K562 (cell line): ENCODE data around the gene COLQ. TPM values are rescaled to one million over a fixed set of nuclear protein-coding genes. Genes with fewer than 3 reads are reported as not detected.
A peak's percentile ranks its signal among the peaks of the same experiment; 100 is the strongest.

Source experiments
- ATAC-seq: fragments of 200-7000 bp; cut with Tn5 transposase; 3 replicates; pipeline ENCODE4 v1.9.1; 2020; ENCODE audit warnings: moderate library complexity
- BruUV-seq: library from RNA; stranded (reverse); fragments of 400-500 nt; replicated peaks from 2 replicates; lab custom pipeline; 2021; lab: Mats Ljungman, UMichigan
- CTCF ChIA-PET: fragments of 300-600 bp; formaldehyde crosslinking; extraction: SDS; loops from one replicate; lab custom pipeline; 2021; ENCODE audit warnings: low intra/inter-chr PET ratio; lab: Yijun Ruan, JAX
- POLR2A ChIA-PET: fragments of 300-600, 350-650 bp; sonication (Branson Sonifier 250); formaldehyde crosslinking; extraction: SDS; loops from one replicate; lab custom pipeline; 2021; ENCODE audit warnings: antibody characterized with exemption, inconsistent platforms; lab: Yijun Ruan, JAX
- DNase-seq, 4 experiments: peaks; one replicate each; pipeline versions ENCODE4 v3.0.0 to v3.0.0-alpha.2; 2011 to 2018; ENCODE audit warnings: low spot score in 3 of 4, mixed read lengths in 3 of 4; ENCODE audit errors: extremely low read depth in 1 of 4
- FAIRE-seq: peaks from 2 replicates; lab custom pipeline; 2011; peaks lifted over from hg19 to GRCh38; lab: Jason Lieb, UNC
- H2AFZ ChIP-seq: 2 replicates; pipeline ENCODE4 v1.6.0; 2011; ENCODE audit warnings: low read depth, low read length, control low read depth, inconsistent platforms
- H3K27ac ChIP-seq: fragments of 200-600 bp; 3 replicates; pipeline ENCODE4 v1.8.0; 2011; ENCODE audit warnings: low read depth, mild to moderate bottlenecking, control low read depth, inconsistent platforms, low read length, moderate library complexity, mixed read lengths; ENCODE audit errors: extremely low read depth
- H3K27me3 ChIP-seq, 2 experiments: fragments of 300-600 bp in 1 of 2; 2 replicates in 1 of 2; 3 replicates in 1 of 2; pipeline versions ENCODE4 v1.6.0 to v1.8.0; 2011; ENCODE audit warnings: inconsistent platforms in 2 of 2, low read length in 2 of 2, mild to moderate bottlenecking in 1 of 2, mixed read lengths in 1 of 2, moderate library complexity in 1 of 2; ENCODE audit not compliant: control insufficient read depth in 2 of 2, insufficient read depth in 2 of 2
- H3K36me3 ChIP-seq: fragments of 300-600 bp; 3 replicates; pipeline ENCODE4 v1.8.0; 2011; ENCODE audit warnings: mild to moderate bottlenecking, low read length, inconsistent platforms; ENCODE audit not compliant: control insufficient read depth, insufficient read depth
- H3K4me1 ChIP-seq, 2 experiments: fragments of 200-600 bp in 1 of 2; replicated peaks in 1 of 2; 2 replicates in 1 of 2; 3 replicates in 1 of 2; pipeline versions ENCODE4 v1.5.1 to v1.8.0; 2011; ENCODE audit warnings: inconsistent platforms in 2 of 2, low read length in 2 of 2, mild to moderate bottlenecking in 1 of 2, mixed read lengths in 1 of 2, moderate library complexity in 1 of 2; ENCODE audit not compliant: control insufficient read depth in 2 of 2, insufficient read depth in 2 of 2
- H3K4me2 ChIP-seq: 2 replicates; pipeline ENCODE4 v1.6.1; 2011; ENCODE audit warnings: low read length, control low read depth, inconsistent platforms, mixed read lengths; ENCODE audit not compliant: insufficient read depth
- H3K4me3 ChIP-seq: fragments of 200-600 bp; sonication (generic), shearing (Covaris generic); 2 replicates; pipeline ENCODE4 v1.5.1; 2016; ENCODE audit warnings: control low read depth, inconsistent platforms
- H3K79me2 ChIP-seq: fragments of 200-600 bp; 3 replicates; pipeline ENCODE4 v1.8.0; 2011; ENCODE audit warnings: low read length, inconsistent platforms; ENCODE audit not compliant: control insufficient read depth, insufficient read depth
- H3K9ac ChIP-seq, 2 experiments: 2 replicates each; pipeline versions ENCODE4 v1.6.0 to v1.6.1; 2011; ENCODE audit warnings: low read depth in 2 of 2, low read length in 2 of 2, control low read depth in 1 of 2, inconsistent platforms in 1 of 2, mild to moderate bottlenecking in 1 of 2, mixed read lengths in 1 of 2; ENCODE audit not compliant: insufficient read depth in 1 of 2
- H3K9me1 ChIP-seq: one replicate; pipeline ENCODE4 v1.6.0; 2011; ENCODE audit warnings: inconsistent platforms, mild to moderate bottlenecking, low read length, moderate library complexity; ENCODE audit not compliant: control insufficient read depth, insufficient read depth
- H3K9me3 ChIP-seq: replicated peaks from 2 replicates; pipeline ENCODE4 v1.5.1; 2011; ENCODE audit warnings: low read depth, low read length, inconsistent platforms; ENCODE audit not compliant: control insufficient read depth, insufficient read depth
- H4K20me1 ChIP-seq: replicated peaks from 2 replicates; pipeline ENCODE4 v1.6.1; 2011; ENCODE audit warnings: low read length, inconsistent platforms, mixed read lengths; ENCODE audit not compliant: control insufficient read depth, insufficient read depth
- ATF3 ChIP-seq, 2 experiments: fragments of 450-650 bp in 1 of 2; sonication (generic) in 1 of 2; formaldehyde crosslinking in 1 of 2; IDR thresholded peaks in 1 of 2; conservative IDR thresholded peaks in 1 of 2; 2 replicates each; pipeline versions ENCODE4 v1.6.1 to v1.8.1; 2016 to 2023; ENCODE audit warnings: mild to moderate bottlenecking in 2 of 2, moderate library complexity in 2 of 2, inconsistent platforms in 1 of 2, missing genetic modification reagents in 1 of 2
- CBFA2T2 ChIP-seq: fragments of 450-650 bp; conservative IDR thresholded peaks from 2 replicates; pipeline ENCODE4 v1.6.1; 2017; ENCODE audit warnings: mild to moderate bottlenecking
- CBFA2T3 ChIP-seq: fragments of 450-650 bp; IDR thresholded peaks from 2 replicates; pipeline ENCODE4 v1.6.1; 2017
- CBX2 ChIP-seq: fragments of 200-600 bp; sonication (generic); IDR thresholded peaks from one replicate; pipeline ENCODE4 v1.6.1; 2012; ENCODE audit warnings: mild to moderate bottlenecking, low read length, inconsistent platforms; ENCODE audit not compliant: insufficient read depth, poor library complexity, severe bottlenecking
- CTBP1 ChIP-seq: fragments of 450-650 bp; IDR thresholded peaks from 2 replicates; pipeline ENCODE4 v1.6.1; 2016; ENCODE audit warnings: borderline replicate concordance
- FOSL1 ChIP-seq: fragments of 200-800 bp; sonication (Bioruptor generic); conservative IDR thresholded peaks from 2 replicates; pipeline ENCODE4 v1.6.1; 2016; ENCODE audit warnings: missing genetic modification characterization, missing compliant biosample characterization
- HOXB6 ChIP-seq: fragments of 250-450 bp; sonication (Bioruptor Pico); IDR thresholded peaks from 2 replicates; pipeline ENCODE4 v1.5.1; 2022; ENCODE audit warnings: mild to moderate bottlenecking, borderline replicate concordance
- JUND ChIP-seq, 2 experiments: IDR thresholded peaks; 2 replicates in 1 of 2; 3 replicates in 1 of 2; pipeline ENCODE4 v1.6.1; 2011; ENCODE audit warnings: borderline replicate concordance in 2 of 2, low read depth in 2 of 2, low read length in 2 of 2, improper control_type of control experiment in 1 of 2, missing biosample characterization in 1 of 2, missing genetic modification characterization in 1 of 2, missing genetic modification reagents in 1 of 2
- KDM1A ChIP-seq, 2 experiments: fragments of 450-650 bp; IDR thresholded peaks; 2 replicates each; pipeline ENCODE4 v1.6.1; 2016; ENCODE audit warnings: mild to moderate bottlenecking in 2 of 2
- PHF21A ChIP-seq: fragments of 450-650 bp; IDR thresholded peaks from 2 replicates; pipeline ENCODE4 v1.6.1; 2017; ENCODE audit warnings: low read depth, borderline replicate concordance
- RBM17 ChIP-seq: fragments of 200-400 bp; formaldehyde crosslinking; IDR thresholded peaks from 2 replicates; pipeline ENCODE4 v1.6.1; 2017; ENCODE audit warnings: low read depth, mild to moderate bottlenecking, low read length, borderline replicate concordance
- RCOR1 ChIP-seq, 2 experiments: IDR thresholded peaks; 2 replicates each; pipeline ENCODE4 v1.6.1; 2012; ENCODE audit warnings: low read depth in 2 of 2, low read length in 2 of 2, borderline replicate concordance in 1 of 2, improper control_type of control experiment in 1 of 2
- STAT5A ChIP-seq: IDR thresholded peaks from 2 replicates; pipeline ENCODE4 v1.6.1; 2012; ENCODE audit warnings: low read length, inconsistent platforms, borderline replicate concordance
- TBL1XR1 ChIP-seq, 2 experiments: IDR thresholded peaks; 2 replicates each; pipeline ENCODE4 v1.6.1; 2012; ENCODE audit warnings: improper control_type of control experiment in 2 of 2, low read length in 2 of 2, mild to moderate bottlenecking in 1 of 2
- ZBTB11 ChIP-seq, 3 experiments: fragments of 200-800 bp in 1 of 3; fragments of 250-450 bp in 1 of 3; fragments of 450-650 bp in 1 of 3; sonication (Bioruptor Pico) in 1 of 3; sonication (Bioruptor generic) in 1 of 3; formaldehyde crosslinking in 1 of 3; IDR thresholded peaks; 2 replicates each; pipeline versions ENCODE4 v1.6.1 to v1.8.0; 2016 to 2022; ENCODE audit warnings: mild to moderate bottlenecking in 2 of 3, missing genetic modification characterization in 2 of 3, missing compliant biosample characterization in 1 of 3, moderate library complexity in 1 of 3
- ZNF384 ChIP-seq: IDR thresholded peaks from 2 replicates; pipeline ENCODE4 v1.6.1; 2012; ENCODE audit warnings: low read depth, low read length, improper control_type of control experiment
- ZNF668 ChIP-seq: fragments of 250-450 bp; sonication (Bioruptor Pico); IDR thresholded peaks from 2 replicates; pipeline ENCODE4 v1.8.0; 2022; ENCODE audit warnings: mild to moderate bottlenecking, inconsistent platforms
- WGBS: fragments of 100-300 bp; shearing (Covaris generic); methylation state at CpG from one replicate; pipeline ENCODE4 v1.1.6; 2016; ENCODE audit warnings: low coverage, mixed read lengths; ENCODE audit not compliant: insufficient coverage; ENCODE audit errors: missing lambda C conversion rate; 5-methylcytosine and 5-hydroxymethylcytosine counted together
- in situ Hi-C: fragments of 300-500 bp; cut with MboI; formaldehyde crosslinking; loops from 4 replicates; pipeline ENCODE4 v1.15.0; 2018; ENCODE audit warnings: inconsistent platforms, mixed read lengths
- intact Hi-C: fragments of 100-400 bp; cut with micrococcal nuclease; formaldehyde crosslinking; loops from 2 replicates; pipeline ENCODE4 v1.14.2; 2022
- polyA plus RNA-seq, 8 experiments: library from polyadenylated mRNA; depleted of rRNA in 4 of 8; stranded (reverse) in 5 of 8; unstranded in 3 of 8; fragments of >200 nt; fragmentation: Nextera tagmentation in 2 of 8; fragmentation: Illumina TruSeq in 1 of 8; extraction: Ambion mirVana in 2 of 8; extraction: Trizol in 1 of 8; gene quantifications; 2 replicates each; pipeline versions ENCODE4 v1.2.1 to v1.2.3, GENCODE V29; 2011 to 2014; ENCODE audit warnings: inconsistent platforms in 1 of 8, missing spikeins in 1 of 8
- total RNA-seq, 7 experiments: library from RNA; depleted of rRNA in 6 of 7; stranded (reverse); fragments of >200 nt in 6 of 7; fragmentation: Illumina TruSeq in 2 of 7; extraction: Trizol in 2 of 7; gene quantifications; 2 replicates each; pipeline versions ENCODE4 v1.2.1 to v1.2.3, GENCODE V29; 2011 to 2021; ENCODE audit warnings: low replicate concordance in 1 of 7

Gene COLQ
- total and polyA plus RNA-seq, 9 of the 15 experiments (the other 6 are each of a cell fraction or from before 2014, with no cell fraction given) = 0.04 to 0.36 (median 0.27) TPM; not detected in 4

- H3K4me1 ChIP-seq = no peaks in the 10 kb centered on the region
- no peaks in the 10 kb centered on the region for H3K9me1 ChIP-seq
- BruUV-seq = no TSS peak
- H3K79me2 ChIP-seq = no peaks in the 10 kb centered on the region
- H3K36me3 ChIP-seq = no peaks in the 10 kb centered on the region
- TF ChIP-seq TBL1XR1 (IDR thresholded peaks at IDR 0.05; ENCODE audit: low read length in 2 of 2) = no peak
- TF ChIP-seq ZBTB11 (CRISPR knock-in tag; IDR thresholded peaks at IDR 0.05) = no peak
- TF ChIP-seq JUND (IDR thresholded peaks at IDR 0.05; ENCODE audit: borderline replicate concordance, low read depth, low read length) = 0 out of 2 replicates have a peak, but pooled peaks have one; percentile 33
- TF ChIP-seq JUND (tag; IDR thresholded peaks at IDR 0.05; ENCODE audit: borderline replicate concordance, low read depth, low read length) = peak; percentile 35; the same call in 1 of the 3 replicates
- no peak for TF ChIP-seq ZNF668 (CRISPR knock-in tag)
- TF ChIP-seq RCOR1 (IDR thresholded peaks at IDR 0.05; ENCODE audit: borderline replicate concordance in 1 of 2, low read depth in 2 of 2, low read length in 2 of 2) = peak in 1 of 2 experiments; percentile 86; a peak in 2 of 4 replicates
- TF ChIP-seq KDM1A (IDR thresholded peaks at IDR 0.05) = peak; percentile 76 to 77
- TF ChIP-seq CTBP1 = 0 out of 2 replicates have a peak, but pooled peaks have one; percentile 32
- peak; percentile 41; the same call in 1 of the 2 replicates for TF ChIP-seq ATF3 (IDR thresholded peaks at IDR 0.05)
- no peak for TF ChIP-seq ATF3 (CRISPR knock-in tag; conservative IDR thresholded peaks at IDR 0.05)
- no peak for TF ChIP-seq HOXB6 (CRISPR knock-in tag)
- no peak for TF ChIP-seq CBX2
- no peak for TF ChIP-seq RBM17
- TF ChIP-seq CBFA2T2 = 0 out of 2 replicates have a peak, but pooled peaks have one; percentile 14
- TF ChIP-seq STAT5A = no peak
- TF ChIP-seq ZNF384 = no peak
- peak; percentile 80 for TF ChIP-seq FOSL1
- TF ChIP-seq PHF21A = peak; percentile 64; the same call in 1 of the 2 replicates
- peak; percentile 47; the same call in 1 of the 2 replicates for TF ChIP-seq CBFA2T3
- DNase-seq = no peak
- no peaks in the 10 kb centered on the region; the same call in 1 of the 2 replicates for H4K20me1 ChIP-seq
- H3K27ac ChIP-seq = no peak overlapping the region
- POLR2A ChIA-PET = interaction anchor here (0.6 to 0.7 kb wide), 2 partner anchors 9 to 334 kb away, joined by 3 to 4 read pairs; no protein-coding TSS in a partner anchor
- WGBS = 3% methylated on average over 3 of the region's 3 CpGs
- CTCF ChIA-PET = no interaction called here
- intact Hi-C loops = no loop called here
- in situ Hi-C loops = no loop called here
- peak; percentile 68 for ATAC-seq
- peaks cover 0 to 24% of the 10 kb centered on the region in 2 experiments; a peak in 2 of 5 replicates for H3K27me3 ChIP-seq
- no peak overlapping the region for H3K9ac ChIP-seq
- H3K4me2 ChIP-seq = no peak overlapping the region
- no peaks in the 10 kb centered on the region for H3K9me3 ChIP-seq
- FAIRE-seq = peak; percentile 37
- H3K4me3 ChIP-seq = no peak overlapping the region
- no peak overlapping the region for H2AFZ ChIP-seq
These were observed 45.1 kb downstream of the COLQ start for GRCh38 chr3:15476378-15476777.
